HUES6 (cell line): ENCODE results near the gene ARRB2.

Experiments used
- H3K27ac ChIP-seq: 2 replicates; pipeline ENCODE4 v1.7.0; 2013; ENCODE audit warnings: low read depth, mild to moderate bottlenecking, low read length, inconsistent platforms
- H3K27me3 ChIP-seq: 2 replicates; pipeline ENCODE4 v1.6.1; 2013; ENCODE audit warnings: low read length; ENCODE audit not compliant: control insufficient read depth, insufficient read depth
- H3K36me3 ChIP-seq: 2 replicates; pipeline ENCODE4 v1.6.1; 2013; ENCODE audit warnings: low read length; ENCODE audit not compliant: control insufficient read depth, insufficient read depth
- H3K4me1 ChIP-seq: 2 replicates; pipeline ENCODE4 v1.6.1; 2013; ENCODE audit warnings: low read length; ENCODE audit not compliant: control insufficient read depth, insufficient read depth
- H3K4me3 ChIP-seq: 2 replicates; pipeline ENCODE4 v1.5.1; 2013; ENCODE audit warnings: low read depth, low read length
- H3K9ac ChIP-seq: one replicate; pipeline ENCODE4 v1.6.1; 2013; ENCODE audit warnings: mild to moderate bottlenecking, low read length
- H3K9me3 ChIP-seq: 2 replicates; pipeline ENCODE4 v1.6.1; 2013; ENCODE audit warnings: low read depth, low read length; ENCODE audit not compliant: control insufficient read depth, insufficient read depth

Gene ARRB2

GRCh38 chr17:4715063-4715744 is 4.8 kb downstream of the ARRB2 start:
- no peaks in the 10 kb centered on the region for H3K27me3 ChIP-seq
- peaks cover 45% of the 10 kb centered on the region for H3K36me3 ChIP-seq
- H3K9me3 ChIP-seq: no peaks in the 10 kb centered on the region
- H3K9ac ChIP-seq: no peak overlapping the region
- no peak overlapping the region for H3K27ac ChIP-seq
- H3K4me1 ChIP-seq: peaks cover 11% of the 10 kb centered on the region; the same call in 1 of the 2 replicates
- H3K4me3 ChIP-seq: no peak overlapping the region

DNA sequence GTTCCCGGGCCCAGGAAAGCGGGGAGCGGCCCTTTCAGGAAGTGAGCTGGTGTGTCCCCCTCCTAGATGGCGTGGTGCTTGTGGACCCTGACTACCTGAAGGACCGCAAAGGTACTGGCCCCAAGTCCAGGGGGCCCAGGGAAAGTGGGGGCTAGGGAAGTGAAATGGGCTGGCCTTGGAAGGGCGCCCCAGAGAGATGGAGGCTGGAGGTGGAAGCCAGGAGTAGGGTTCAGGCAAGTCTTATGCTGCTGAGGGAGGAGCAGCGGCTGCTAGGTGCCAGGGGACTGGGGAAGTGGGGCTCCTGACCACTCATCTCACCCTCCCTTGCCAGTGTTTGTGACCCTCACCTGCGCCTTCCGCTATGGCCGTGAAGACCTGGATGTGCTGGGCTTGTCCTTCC is 5.6 kb downstream of the ARRB2 start:
- H3K36me3 ChIP-seq: peaks cover 51% of the 10 kb centered on the region
- no peaks in the 10 kb centered on the region for H3K9me3 ChIP-seq

DNA sequence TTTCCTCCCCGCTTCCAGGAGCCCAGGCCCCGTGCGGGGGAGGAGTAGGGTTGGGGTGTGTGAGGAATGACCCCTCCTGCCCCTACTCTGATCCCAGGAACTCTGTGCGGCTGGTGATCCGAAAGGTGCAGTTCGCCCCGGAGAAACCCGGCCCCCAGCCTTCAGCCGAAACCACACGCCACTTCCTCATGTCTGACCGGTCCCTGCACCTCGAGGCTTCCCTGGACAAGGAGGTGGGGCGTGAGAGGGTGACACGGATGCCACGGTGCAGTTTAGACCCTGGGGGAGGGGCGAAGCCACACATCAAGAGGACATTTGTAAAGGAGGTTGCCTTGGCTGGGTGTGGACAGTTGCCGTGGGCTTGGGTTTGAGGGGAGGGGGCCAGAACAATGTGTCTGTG is 7.4 kb downstream of the ARRB2 start:
- H3K4me1 ChIP-seq: no peaks in the 10 kb centered on the region

More for the DNA sequence above, 5.6 kb downstream of the ARRB2 start:
- Histone ChIP-seq H3K4me3 (no peak overlapping the region), H3K27me3 (no peaks in the 10 kb centered on the region), H3K9ac (no peak overlapping the region), H3K4me1 (peaks cover 8% of the 10 kb centered on the region; the same call in 1 of the 2 replicates), H3K27ac (no peak overlapping the region)

GRCh38 chr17:4718276-4718675 is 7.8 kb downstream of the ARRB2 start:
- no peaks in the 10 kb centered on the region for H3K27me3 ChIP-seq
- H3K36me3 ChIP-seq: peaks cover 56% of the 10 kb centered on the region
- no peak overlapping the region for H3K9ac ChIP-seq
- H3K4me1 ChIP-seq: no peaks in the 10 kb centered on the region
- no peak overlapping the region for H3K27ac ChIP-seq
- no peak overlapping the region for H3K4me3 ChIP-seq
- H3K9me3 ChIP-seq: no peaks in the 10 kb centered on the region

More for the DNA sequence above, 7.4 kb downstream of the ARRB2 start:
- no peaks in the 10 kb centered on the region for H3K27me3 ChIP-seq
- H3K9me3 ChIP-seq: no peaks in the 10 kb centered on the region
- no peak overlapping the region for H3K27ac ChIP-seq
- H3K9ac ChIP-seq: no peak overlapping the region
- H3K4me3 ChIP-seq: no peak overlapping the region
- H3K36me3 ChIP-seq: peaks cover 56% of the 10 kb centered on the region

DNA sequence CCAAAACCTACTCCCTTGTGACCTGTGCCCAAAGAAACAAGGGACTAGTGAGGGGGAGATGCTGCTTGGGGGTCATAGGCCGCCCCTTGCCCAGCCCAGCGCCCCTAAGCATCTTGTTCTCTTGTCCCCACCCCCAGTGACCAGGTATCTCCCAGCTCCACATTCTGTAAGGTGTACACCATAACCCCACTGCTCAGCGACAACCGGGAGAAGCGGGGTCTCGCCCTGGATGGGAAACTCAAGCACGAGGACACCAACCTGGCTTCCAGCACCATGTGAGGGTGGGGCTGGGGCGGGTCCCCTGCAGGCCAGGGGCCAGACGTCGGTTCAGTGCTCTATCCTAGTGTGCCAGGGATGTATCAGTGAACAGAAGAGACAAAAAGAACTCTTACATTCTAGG is 8.7 kb downstream of the ARRB2 start:
- Histone ChIP-seq H3K27ac (no peak overlapping the region), H3K36me3 (peaks cover 56% of the 10 kb centered on the region), H3K4me1 (no peaks in the 10 kb centered on the region), H3K9ac (no peak overlapping the region), H3K4me3 (no peak overlapping the region), H3K9me3 (no peaks in the 10 kb centered on the region), H3K27me3 (no peaks in the 10 kb centered on the region)

GRCh38 chr17:4719684-4720221 is 9.3 kb downstream of the ARRB2 start:
- H3K27me3 ChIP-seq: no peaks in the 10 kb centered on the region
- H3K9me3 ChIP-seq: no peaks in the 10 kb centered on the region
- H3K9ac ChIP-seq: no peak overlapping the region
- H3K4me3 ChIP-seq: no peak overlapping the region
- H3K4me1 ChIP-seq: no peaks in the 10 kb centered on the region
- H3K36me3 ChIP-seq: peaks cover 56% of the 10 kb centered on the region
- no peak overlapping the region for H3K27ac ChIP-seq

GRCh38 chr17:4720787-4721186 is 10.4 kb downstream of the ARRB2 start:
- H3K4me3 ChIP-seq: no peak overlapping the region

DNA sequence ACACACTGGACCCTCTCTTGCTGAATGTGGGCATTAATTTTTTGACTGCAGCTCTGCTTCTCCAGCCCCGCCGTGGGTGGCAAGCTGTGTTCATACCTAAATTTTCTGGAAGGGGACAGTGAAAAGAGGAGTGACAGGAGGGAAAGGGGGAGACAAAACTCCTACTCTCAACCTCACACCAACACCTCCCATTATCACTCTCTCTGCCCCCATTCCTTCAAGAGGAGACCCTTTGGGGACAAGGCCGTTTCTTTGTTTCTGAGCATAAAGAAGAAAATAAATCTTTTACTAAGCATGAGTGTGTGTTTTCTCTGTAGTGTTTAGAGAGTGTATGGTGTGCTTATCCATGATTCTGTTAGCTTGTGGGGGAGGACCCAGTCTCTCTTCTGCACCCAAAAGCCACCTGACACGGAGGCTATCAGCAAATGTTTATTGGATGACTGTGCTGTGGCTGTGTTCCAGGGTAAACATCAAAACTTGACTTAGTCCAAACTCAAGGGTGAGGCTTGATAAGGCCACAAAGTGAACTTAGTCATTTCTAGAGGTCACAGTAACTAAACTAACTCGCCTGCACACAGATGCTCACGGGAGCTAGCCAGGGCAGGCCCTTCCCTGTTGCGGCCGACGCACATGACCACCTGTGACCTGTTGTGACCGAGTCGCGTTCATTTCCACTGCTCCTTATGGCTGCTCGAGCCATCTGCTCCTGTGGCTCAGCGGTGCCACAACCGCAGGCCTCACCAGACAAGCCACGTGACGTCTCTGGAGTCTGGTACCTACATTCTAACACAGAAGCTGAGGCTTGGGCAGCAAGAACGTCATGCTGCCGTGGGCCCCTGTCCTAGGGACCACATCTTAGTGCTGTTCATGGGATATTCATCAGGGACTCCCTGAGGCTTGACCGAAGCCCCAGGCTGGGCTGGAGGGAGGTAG is 11.0 kb downstream of the ARRB2 start:
- Histone ChIP-seq H3K4me1 (no peaks in the 10 kb centered on the region), H3K36me3 (peaks cover 45% of the 10 kb centered on the region), H3K9me3 (no peaks in the 10 kb centered on the region), H3K27me3 (no peaks in the 10 kb centered on the region), H3K9ac (no peak overlapping the region), H3K4me3 (no peak overlapping the region), H3K27ac (no peak overlapping the region)

More at GRCh38 chr17:4720787-4721186, 10.4 kb downstream of the ARRB2 start:
- Histone ChIP-seq H3K36me3 (peaks cover 50% of the 10 kb centered on the region), H3K9me3 (no peaks in the 10 kb centered on the region), H3K9ac (no peak overlapping the region), H3K4me1 (no peaks in the 10 kb centered on the region), H3K27ac (no peak overlapping the region), H3K27me3 (no peaks in the 10 kb centered on the region)

DNA sequence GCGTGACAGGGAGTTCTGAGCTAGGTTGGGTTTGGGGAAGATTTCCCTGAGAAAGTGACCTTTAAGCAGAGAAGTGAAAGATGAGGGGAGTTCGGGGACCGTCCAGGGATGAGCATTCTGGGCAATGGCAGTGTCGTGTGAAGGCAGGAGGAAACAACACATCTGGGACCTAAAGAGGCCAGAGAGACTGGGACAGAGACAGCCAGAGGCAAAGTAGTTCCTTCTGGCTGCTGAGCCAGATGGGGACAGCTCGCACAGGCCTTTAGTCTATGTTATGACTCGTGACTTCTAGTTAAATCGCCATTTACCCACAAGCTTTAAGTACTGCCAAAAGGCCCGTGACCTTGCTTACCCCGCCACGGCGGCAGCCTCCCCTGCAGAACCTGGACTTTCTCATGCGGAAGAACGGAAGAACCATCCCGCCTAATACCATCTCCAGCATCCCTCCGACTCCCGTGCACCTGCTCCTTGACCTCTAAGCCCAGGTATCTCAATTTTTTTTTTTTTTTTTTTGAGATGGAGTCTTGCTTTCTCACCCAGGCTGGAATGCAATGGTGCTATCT is 12.3 kb downstream of the ARRB2 start:
- Histone ChIP-seq H3K36me3 (peaks cover 33% of the 10 kb centered on the region), H3K4me1 (no peaks in the 10 kb centered on the region), H3K27ac (no peak overlapping the region), H3K9me3 (no peaks in the 10 kb centered on the region), H3K4me3 (no peak overlapping the region), H3K9ac (no peak overlapping the region), H3K27me3 (no peaks in the 10 kb centered on the region)

- Histone ChIP-seq H3K4me3 (no peak overlapping the region), H3K9me3 (no peaks in the 10 kb centered on the region), H3K4me1 (no peaks in the 10 kb centered on the region), H3K27ac (no peak overlapping the region), H3K9ac (no peak overlapping the region), H3K27me3 (no peaks in the 10 kb centered on the region), H3K36me3 (peaks cover 16% of the 10 kb centered on the region)
Observed at GRCh38 chr17:4724650-4725049, 14.2 kb downstream of the ARRB2 start.
